Psoas muscle (tissue), 8 donors: ENCODE measurements around the gene SH3RF1. TPM values are rescaled to one million over a fixed set of nuclear protein-coding genes. Genes with fewer than 3 reads are reported as not detected.

ENCODE experiments used
- ATAC-seq, 4 donors: fragments of 200-7000 bp; cut with Tn5 transposase; one replicate each; pipeline ENCODE4 v1.9.1; 2020; ENCODE audit warnings: moderate library complexity in 3 of 4, mild to moderate bottlenecking in 2 of 4
- DNase-seq, 2 donors: peaks; one replicate each; pipeline ENCODE4 v3.0.0-alpha.2; 2020
- H3K27ac ChIP-seq: fragments of 200-600 bp; one replicate; pipeline ENCODE4 v1.8.0; 2022
- H3K27me3 ChIP-seq, 3 donors: fragments of 200-600 bp in 1 of 3; one replicate each; pipeline versions ENCODE4 v1.6.1 to v1.8.0; 2013 to 2022; ENCODE audit warnings: low read length in 2 of 3, mild to moderate bottlenecking in 2 of 3, moderate library complexity in 1 of 3; ENCODE audit not compliant: insufficient read depth in 3 of 3
- H3K36me3 ChIP-seq, 2 donors: fragments of 200-600 bp in 1 of 2; one replicate each; pipeline versions ENCODE4 v1.6.1 to v1.8.0; 2013 to 2022; ENCODE audit warnings: low read depth in 1 of 2, mild to moderate bottlenecking in 1 of 2, moderate library complexity in 1 of 2; ENCODE audit not compliant: insufficient read depth in 1 of 2
- H3K4me1 ChIP-seq: fragments of 200-600 bp; one replicate; pipeline ENCODE4 v1.8.0; 2022
- H3K4me3 ChIP-seq: fragments of 200-600 bp; one replicate; pipeline ENCODE4 v1.8.0; 2022; ENCODE audit warnings: mild to moderate bottlenecking
- H3K9me3 ChIP-seq: fragments of 200-600 bp; one replicate; pipeline ENCODE4 v1.8.0; 2022
- CTCF ChIP-seq: fragments of 200-600 bp; IDR thresholded peaks from one replicate; pipeline ENCODE4 v1.8.0; 2022; ENCODE audit warnings: antibody characterized with exemption
- WGBS, 3 donors: extraction: QIAGEN DNeasy Blood & Tissue Kit; methylation state at CpG; one replicate each; pipeline versions ENCODE4 v1.1.6 to v1.1.7; 2013; 5-methylcytosine and 5-hydroxymethylcytosine counted together
- intact Hi-C, 2 donors: fragments of 100-400 bp; cut with DNase I; formaldehyde crosslinking; loops; one replicate each; pipeline versions ENCODE4 v1.11.0 to v1.14.2; 2022
- polyA plus RNA-seq, 3 donors: library from polyadenylated mRNA; stranded (reverse); fragments of 200-250 nt; gene quantifications; one replicate each; pipeline ENCODE4 v1.2.3, GENCODE V29; 2013
- total RNA-seq, 4 donors: library from RNA; stranded (reverse); fragmentation: NEBNext Ultra II Directional in 2 of 4; extraction: Animal tissue kit (Norgen Biotek cat#: 25700) in 2 of 4; gene quantifications; one replicate each; pipeline versions ENCODE4 v1.2.1 to v1.2.4, GENCODE V29; 2021 to 2023
- donor health status: healthy with polysubstance abuse.
- donor health status: DM: no; HTN: no; CAD: no; lungs with moderate emphysema.
- donor health status: Bipolar disorder and iron deficiency.
- donor health status: healthy.
- donor health status: DM: yes; HTN: yes; CAD: no.
- donor health status: DM: no; HTN: no; CAD: no.
- donor health status: DM: no; HTN: no; CAD: no.
- donor health status: DM: yes; HTN: yes; CAD: no.

Gene SH3RF1
- total and polyA plus RNA-seq, 7 donors, result 4.8 to 35.9 (median 19.2) TPM

DNA sequence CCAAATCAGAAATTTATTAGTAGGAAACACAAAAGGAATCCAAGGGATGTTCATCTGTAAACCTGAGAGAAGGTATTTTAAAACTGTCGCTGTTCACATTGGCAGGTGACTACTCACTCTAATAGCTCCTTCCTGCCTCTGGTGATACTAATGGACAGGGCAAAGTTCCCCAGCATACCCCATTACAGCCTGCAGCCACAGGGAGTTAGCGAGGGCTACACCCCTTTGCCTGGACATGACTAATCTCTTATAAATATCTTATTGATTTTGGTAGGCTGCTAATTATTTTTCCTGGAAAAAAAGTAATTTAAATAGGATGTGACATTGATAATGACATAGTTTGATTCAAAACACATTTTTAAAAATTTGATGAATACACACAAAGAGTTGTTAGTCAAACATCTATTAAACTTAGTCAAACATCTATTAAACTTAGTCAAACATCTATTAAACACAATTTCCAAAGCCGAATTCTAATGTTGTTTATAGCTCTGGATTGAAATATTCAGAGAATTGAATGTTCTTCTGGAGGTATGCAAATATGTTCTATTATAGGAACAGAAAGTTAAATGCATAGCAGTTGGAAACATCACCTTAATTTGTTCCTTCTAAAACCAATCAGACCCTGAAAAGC lies 177.8 kb downstream of the SH3RF1 start:
- Histone ChIP-seq H3K27me3 (no peaks in the 10 kb centered on the region), H3K4me1 (no peaks in the 10 kb centered on the region), H3K27ac (no peak overlapping the region), H3K9me3 (peaks cover 5% of the 10 kb centered on the region), H3K36me3 (peaks cover 0 to 33% of the 10 kb centered on the region in 2 donors), H3K4me3 (no peak overlapping the region)
- 94 to 98% (median 97%) methylated on average over 3 of the region's 3 CpGs for WGBS, 3 donors
- intact Hi-C loops, result no loop called here
- no peak for TF ChIP-seq CTCF
- ATAC-seq (no peak), DNase-seq (no peak)

DNA sequence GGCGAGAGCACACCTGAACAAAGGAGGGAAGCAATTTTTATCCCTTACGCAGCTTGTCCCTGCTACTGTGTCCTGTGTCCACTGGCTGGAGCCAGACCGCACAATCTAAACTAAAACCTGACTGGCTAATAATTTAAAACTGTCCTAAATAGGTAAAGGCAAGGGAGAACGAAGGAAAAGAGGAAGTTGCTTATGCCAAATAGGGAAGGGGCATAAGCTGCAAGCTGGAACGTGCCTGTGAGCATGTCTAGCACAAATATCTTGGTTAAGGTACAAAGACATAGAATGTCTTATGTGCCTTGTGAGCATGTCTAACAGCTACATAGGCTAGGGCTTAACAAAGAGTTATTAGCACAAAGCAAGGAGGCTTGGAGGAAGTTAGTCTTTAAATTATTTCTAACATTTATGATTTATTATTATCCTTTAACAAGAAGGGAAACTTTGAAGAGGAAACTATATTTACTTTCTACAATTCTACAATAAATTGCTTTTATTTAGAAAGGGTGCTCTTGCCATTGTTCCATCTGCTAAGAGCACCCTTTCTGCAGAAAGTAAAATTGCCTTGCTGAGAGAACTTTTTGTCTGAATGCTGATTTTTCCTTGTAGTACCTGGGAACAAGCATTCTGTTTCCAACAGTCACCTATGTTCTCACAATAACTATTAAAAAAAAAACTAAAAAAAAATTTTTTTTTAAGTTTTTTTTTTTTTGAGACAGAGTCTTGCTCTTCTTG lies 180.1 kb downstream of the SH3RF1 start:
- no peaks in the 10 kb centered on the region for H3K4me1 ChIP-seq
- no peak overlapping the region for H3K4me3 ChIP-seq
- peaks cover 0 to 19% of the 10 kb centered on the region in 2 donors for H3K36me3 ChIP-seq
- intact Hi-C loops, result no loop called here
- no peak overlapping the region for H3K27ac ChIP-seq
- 91 to 94% (median 94%) methylated on average over 5 of the region's 5 CpGs for WGBS, 3 donors
- ATAC-seq, result no peak
- peaks cover 5% of the 10 kb centered on the region for H3K9me3 ChIP-seq
- H3K27me3 ChIP-seq, result no peaks in the 10 kb centered on the region
- no peak for TF ChIP-seq CTCF
- DNase-seq, result no peak

DNA sequence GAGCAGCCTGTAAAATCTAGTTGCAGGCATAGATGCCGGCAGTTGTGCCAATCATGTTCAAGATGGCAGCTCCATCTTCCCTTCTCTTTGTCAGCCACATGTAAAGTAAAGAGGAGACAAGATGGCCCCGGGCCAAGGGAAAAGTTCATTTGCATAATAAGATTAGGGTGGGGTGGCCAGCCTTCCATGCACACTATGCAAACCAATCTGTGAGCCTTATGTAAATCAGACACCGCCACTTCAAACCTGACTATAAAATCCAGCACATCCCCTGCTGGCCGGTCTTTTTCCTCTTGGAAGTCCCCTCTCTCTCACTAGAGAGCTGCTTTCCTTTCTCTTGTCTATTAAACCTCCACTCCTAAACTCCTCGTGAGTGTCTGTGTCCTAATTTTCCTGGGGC lies 181.8 kb downstream of the SH3RF1 start:
- Histone ChIP-seq H3K4me1 (no peaks in the 10 kb centered on the region), H3K36me3 (peaks cover 0 to 11% of the 10 kb centered on the region in 2 donors), H3K27me3 (no peaks in the 10 kb centered on the region), H3K27ac (no peak overlapping the region), H3K4me3 (no peak overlapping the region), H3K9me3 (peaks cover 5% of the 10 kb centered on the region)
- ATAC-seq (no peak), DNase-seq (no peak)
- no peak for TF ChIP-seq CTCF
- WGBS, 3 donors, result 91 to 94% (median 93%) methylated on average over 5 of the region's 5 CpGs
- intact Hi-C loops, result no loop called here

DNA sequence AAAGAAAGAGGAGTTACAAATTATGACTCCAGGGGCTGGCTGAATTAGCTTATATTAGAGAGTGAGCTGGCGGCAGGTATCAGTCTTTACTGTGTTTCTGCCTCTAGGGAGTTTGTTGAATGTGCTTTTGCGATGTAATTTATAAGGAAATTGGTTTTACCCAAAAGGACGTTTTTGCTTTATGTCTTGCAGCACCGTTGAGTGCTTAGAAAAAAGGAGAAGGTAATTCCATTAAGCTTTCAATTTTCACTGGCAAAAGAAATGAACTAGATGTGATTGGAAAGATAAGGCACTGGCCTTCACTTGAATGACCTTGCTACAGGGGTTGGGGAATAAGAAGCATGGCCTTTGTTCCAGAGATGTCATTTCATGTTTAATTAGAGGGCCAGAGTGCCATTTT lies 185.8 kb downstream of the SH3RF1 start:
- Histone ChIP-seq H3K36me3 (peaks cover 0 to 5% of the 10 kb centered on the region in 2 donors), H3K27me3 (no peaks in the 10 kb centered on the region), H3K27ac (no peak overlapping the region), H3K4me3 (no peak overlapping the region), H3K4me1 (peaks cover 15% of the 10 kb centered on the region), H3K9me3 (no peaks in the 10 kb centered on the region)
- ATAC-seq, result no peak
- DNase-seq, result no peak
- WGBS, 3 donors, result 75 to 80% (median 77%) methylated on average over 4 of the region's 4 CpGs
- TF ChIP-seq CTCF, result no peak
- intact Hi-C loops, result no loop called here
